Peyer's patch (tissue), 4 donors: Measurements from ENCODE around the gene EPS8.

ENCODE experiments used
- POLR2A ChIP-seq, 2 donors: fragments of 450-650 bp; IDR thresholded peaks; one replicate each; pipeline ENCODE4 v1.5.1; 2017; ENCODE audit warnings: antibody characterized with exemption in 2 of 2, mild to moderate bottlenecking in 2 of 2, moderate library complexity in 2 of 2
- TF ChIP-seq, protein P1 (sequence below), 6 experiments: fragments of 450-650 bp in 4 of 6; fragments of 200-600 bp in 2 of 6; sonication (generic) in 1 of 6; IDR thresholded peaks; one replicate each; pipeline ENCODE4 v1.5.1; 2017 to 2019; ENCODE audit warnings: antibody characterized with exemption in 6 of 6, mild to moderate bottlenecking in 3 of 6, moderate library complexity in 1 of 6

DNA sequence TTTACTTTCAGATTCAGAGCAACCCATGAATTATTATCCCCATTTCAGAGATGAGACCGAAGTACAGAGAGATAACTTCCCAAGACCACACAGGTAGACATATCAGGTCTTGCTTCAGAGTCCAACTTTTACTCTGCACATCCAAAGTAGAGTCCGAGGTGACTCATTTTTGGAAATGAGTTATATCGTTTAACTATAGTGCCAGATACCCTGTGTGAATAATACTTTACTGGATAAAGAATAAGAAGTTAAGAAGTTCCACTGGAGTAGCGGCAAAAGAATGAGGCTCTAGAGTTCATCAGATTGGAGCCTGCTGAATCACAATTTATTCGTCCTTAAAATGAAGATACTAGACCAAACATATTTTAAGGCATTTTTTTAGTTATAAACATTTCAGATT, 124.7 kb downstream of the EPS8 start:
- no peak for TF ChIP-seq POLR2A (IDR thresholded peaks at IDR 0.05)
- TF ChIP-seq, protein P1, sequence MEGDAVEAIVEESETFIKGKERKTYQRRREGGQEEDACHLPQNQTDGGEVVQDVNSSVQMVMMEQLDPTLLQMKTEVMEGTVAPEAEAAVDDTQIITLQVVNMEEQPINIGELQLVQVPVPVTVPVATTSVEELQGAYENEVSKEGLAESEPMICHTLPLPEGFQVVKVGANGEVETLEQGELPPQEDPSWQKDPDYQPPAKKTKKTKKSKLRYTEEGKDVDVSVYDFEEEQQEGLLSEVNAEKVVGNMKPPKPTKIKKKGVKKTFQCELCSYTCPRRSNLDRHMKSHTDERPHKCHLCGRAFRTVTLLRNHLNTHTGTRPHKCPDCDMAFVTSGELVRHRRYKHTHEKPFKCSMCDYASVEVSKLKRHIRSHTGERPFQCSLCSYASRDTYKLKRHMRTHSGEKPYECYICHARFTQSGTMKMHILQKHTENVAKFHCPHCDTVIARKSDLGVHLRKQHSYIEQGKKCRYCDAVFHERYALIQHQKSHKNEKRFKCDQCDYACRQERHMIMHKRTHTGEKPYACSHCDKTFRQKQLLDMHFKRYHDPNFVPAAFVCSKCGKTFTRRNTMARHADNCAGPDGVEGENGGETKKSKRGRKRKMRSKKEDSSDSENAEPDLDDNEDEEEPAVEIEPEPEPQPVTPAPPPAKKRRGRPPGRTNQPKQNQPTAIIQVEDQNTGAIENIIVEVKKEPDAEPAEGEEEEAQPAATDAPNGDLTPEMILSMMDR (IDR thresholded peaks at IDR 0.05), result no peak
